Fibroblast of skin of right quadriceps (primary cell): ENCODE data around the gene ARHGEF4.

ENCODE experiments used
- DNase-seq: peaks from one replicate; pipeline ENCODE4 v3.0.0-alpha.2; 2013

Gene ARHGEF4, protein sequence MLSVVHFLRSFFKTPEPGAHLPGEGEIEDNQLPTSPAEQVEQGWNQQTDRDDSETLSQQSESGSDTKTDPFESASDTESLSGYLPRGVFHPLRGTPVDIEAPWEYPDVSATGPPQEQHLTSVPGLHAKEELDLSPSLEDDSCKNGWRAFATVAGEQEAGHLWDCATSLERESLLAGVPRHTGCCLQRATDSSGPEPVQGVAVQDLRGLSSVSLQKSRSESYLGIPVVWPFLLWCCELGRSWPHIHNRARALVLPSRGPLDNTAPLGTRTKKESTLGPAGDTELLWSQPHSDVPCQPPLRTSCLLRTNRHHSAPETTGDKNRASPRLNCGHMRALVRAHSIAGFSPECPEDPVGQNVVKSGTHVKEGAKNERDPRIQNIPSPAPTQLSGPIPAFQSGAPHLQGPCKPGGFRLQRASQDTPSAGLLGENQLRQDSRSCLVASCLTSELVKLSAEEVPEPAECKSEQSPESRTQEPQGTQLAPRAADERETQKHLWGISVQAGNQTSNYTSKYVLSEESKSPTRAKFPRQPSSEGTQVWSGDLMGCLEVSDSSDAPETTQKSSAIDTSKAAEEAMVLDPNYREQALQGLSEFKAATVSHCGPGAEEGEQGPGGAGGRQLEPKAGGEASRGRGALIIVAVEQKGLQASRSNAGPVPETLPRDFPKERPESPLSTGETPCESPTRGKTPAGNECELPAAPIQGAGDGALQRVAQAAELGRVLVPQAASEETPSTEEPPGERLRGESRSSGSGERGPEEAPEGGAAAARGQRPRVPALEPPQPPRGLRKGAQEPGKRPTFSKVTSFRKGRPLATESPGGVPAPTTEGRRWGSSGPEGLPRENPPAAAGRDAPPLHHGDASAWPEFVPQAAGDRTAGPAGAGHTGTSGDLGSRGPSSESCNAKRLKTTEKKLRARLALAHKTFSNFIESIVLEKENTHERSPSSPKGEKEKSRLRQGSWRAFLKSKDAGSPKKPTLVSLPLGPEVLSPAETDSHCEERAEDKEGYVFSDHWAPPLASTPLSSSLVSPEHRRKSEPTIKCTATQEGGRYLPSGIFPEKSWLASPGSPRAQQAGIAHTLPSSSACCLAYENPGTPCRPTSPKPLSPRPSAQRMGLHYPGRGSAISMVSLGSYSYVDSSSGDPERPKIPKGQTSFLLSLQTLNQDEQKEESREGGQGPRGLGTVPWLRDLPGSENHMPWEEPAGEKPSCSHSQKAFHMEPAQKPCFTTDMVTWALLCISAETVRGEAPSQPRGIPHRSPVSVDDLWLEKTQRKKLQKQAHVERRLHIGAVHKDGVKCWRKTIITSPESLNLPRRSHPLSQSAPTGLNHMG (N-terminal part only)

DNA sequence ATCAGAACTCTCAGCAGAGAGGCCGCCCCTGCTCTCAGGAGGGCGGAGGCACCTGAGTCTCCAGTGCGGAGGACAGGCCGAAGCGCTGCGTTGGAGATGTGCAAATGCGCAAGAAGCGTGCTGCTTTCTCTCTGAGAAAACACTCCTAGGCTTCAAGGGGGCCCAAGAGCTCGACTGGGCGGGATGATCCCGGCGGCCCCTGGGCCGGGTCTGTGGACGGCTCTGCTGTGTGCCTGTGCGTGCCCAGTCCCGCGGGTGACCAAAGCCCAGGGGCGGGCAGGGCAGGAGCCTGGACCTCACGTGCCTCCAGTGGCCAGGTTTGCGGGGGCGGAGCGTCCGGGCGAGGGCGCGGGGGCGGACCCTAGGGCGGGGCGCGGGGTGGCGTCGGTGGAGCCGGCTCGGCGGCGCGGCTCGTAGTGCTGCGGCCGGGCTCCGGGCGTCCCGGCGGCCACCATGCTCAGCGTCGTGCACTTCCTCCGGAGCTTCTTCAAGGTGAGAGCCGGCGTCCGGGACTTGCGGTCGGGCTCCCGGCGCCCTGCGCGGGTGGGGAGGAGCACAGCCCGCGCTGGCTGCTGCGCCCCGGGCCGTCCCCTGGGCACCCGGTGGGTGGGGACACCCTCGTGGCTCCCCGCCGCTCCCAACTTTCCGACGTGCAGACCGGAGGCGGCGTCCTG, at the start of gene ARHGEF4:
Gene ARHGEF4 (plus strand): TSS at position 414 of the 674 bp plus-strand sequence. CDS start 40 bp downstream, at position 454.
- no peak for DNase-seq

DNA sequence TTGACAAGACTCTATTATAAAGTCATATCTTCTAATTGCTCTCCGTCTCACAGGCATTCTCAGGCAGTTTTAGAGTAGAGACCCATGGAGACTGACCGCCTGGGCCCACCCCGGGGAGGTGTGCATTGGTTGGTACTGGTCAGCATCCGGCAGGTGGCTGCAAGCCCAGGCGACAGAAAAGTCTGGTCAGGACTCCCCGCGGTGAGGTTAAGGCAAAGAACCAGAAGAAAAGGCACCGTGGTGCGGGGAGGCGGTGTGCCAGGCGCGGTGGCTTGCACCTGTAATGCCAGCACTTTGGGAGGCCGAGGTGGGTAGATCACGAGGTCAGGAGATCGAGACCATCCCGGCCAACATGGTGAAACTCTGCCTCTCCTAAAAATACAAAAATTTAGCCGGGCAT, 48.9 kb upstream of the ARHGEF4 start:
- DNase-seq: no peak

DNA sequence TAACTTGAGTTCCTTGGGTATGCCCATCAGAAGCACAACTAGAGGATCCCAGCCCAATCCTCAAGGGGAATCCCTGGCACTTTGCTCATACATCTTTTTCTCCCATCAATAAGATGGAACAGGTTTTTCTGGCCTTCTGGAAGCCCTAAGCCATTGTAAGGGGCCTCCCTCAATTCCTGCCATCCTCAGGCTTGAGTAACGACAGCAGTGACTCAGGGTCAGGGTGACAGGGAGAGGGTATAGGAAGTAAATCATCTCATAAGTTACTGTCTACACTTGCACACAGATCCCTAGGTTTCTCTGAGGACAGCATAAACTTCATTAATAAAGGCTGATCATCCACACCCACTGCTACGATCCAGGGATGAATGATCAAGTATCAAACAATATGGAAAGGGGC, 46.4 kb upstream of the ARHGEF4 start:
- DNase-seq: no peak

DNA sequence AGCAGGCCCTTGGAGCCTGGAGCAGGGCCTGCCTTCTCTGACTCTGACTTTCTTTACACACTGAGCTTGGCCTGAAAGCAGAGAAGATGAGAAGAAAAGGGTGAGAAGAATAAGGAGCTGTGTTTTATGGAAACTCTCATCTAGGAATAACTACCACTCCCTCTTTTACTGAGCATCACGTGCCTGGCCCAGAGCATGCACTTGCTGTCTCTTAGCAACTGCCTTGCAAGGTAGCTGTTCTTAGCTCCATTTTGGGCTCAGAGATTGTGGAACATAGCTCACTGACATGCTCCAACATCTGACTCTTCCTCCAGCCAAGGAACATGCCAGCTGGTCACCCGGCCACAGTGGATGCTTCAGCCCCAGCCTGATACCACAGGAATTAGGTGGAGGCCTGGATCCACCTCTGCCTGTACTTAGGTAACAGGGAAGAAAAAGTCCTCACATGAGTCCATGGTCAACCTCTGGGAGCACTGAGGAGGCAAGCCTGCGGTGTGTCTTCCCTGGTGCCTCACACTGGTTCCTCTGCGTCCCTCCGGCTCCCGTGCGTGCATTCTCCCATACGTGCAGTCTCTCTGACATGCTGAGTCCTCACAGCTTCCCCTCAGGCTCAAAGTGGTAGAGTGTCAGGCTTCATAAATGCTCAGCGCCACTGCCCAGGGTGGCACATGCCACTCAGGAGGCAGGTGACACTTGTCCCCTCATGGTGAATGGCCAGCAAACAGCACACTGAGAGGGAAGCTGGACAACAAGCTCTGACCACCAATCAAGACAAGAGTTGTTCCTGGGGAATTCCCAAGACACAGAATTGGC, 45.7 kb upstream of the ARHGEF4 start:
- no peak for DNase-seq

DNA sequence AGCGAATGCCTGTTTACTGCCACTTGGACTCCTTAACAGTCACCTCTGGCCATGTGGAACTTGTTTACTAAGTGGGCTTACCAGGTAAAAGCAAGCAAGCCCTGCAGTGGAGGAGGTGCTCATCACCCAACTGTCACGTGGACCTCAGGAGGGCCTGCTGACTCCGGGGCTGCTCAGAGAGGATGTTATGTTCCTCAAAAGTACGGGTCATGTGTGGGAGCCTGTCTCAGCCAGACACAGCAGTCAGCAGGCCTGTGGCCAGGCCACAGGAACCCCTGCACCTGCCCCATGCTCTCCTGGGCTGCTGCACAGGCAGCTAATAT, 45.1 kb upstream of the ARHGEF4 start:
- no peak for DNase-seq

DNA sequence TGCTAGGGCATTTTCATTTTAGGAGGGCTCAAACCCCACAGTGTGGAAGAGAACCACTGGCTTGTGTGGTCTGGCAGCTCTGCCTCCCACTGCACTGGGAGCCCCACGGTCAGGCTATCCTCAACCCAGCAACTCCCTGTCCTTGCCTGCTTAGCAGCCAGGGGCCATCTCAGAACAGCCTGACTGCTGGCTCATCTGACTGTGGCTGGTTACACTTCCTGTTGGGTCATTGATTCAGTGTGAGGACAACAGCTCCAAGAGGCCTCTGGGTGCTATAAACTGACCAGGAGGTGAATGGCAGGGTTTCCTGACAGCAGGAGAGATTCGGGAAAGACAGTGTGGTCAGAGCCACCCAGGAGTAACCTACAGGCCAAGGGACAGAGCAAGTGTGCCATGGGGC, 41.3 kb upstream of the ARHGEF4 start:
- DNase-seq: no peak

DNA sequence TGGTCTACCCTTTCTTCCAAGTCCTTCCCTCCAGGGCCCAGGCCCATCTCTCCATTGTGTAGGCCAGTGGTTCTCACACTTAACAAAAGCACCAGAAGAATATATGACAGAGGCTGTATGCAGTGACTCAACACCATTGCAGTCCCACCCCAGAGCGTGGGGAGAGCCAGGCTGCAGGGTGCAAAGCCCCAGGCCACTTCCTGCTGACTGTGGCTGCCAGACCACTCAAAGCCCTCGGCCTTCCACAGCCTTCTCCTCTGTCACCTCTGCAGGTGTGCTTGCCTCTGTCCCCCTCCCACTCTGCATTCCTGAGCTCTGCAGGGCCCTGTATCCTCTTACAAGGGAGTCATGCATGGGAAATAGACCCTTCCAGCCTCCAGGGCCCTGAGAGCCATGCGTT, 40.4 kb upstream of the ARHGEF4 start:
- DNase-seq: no peak

DNA sequence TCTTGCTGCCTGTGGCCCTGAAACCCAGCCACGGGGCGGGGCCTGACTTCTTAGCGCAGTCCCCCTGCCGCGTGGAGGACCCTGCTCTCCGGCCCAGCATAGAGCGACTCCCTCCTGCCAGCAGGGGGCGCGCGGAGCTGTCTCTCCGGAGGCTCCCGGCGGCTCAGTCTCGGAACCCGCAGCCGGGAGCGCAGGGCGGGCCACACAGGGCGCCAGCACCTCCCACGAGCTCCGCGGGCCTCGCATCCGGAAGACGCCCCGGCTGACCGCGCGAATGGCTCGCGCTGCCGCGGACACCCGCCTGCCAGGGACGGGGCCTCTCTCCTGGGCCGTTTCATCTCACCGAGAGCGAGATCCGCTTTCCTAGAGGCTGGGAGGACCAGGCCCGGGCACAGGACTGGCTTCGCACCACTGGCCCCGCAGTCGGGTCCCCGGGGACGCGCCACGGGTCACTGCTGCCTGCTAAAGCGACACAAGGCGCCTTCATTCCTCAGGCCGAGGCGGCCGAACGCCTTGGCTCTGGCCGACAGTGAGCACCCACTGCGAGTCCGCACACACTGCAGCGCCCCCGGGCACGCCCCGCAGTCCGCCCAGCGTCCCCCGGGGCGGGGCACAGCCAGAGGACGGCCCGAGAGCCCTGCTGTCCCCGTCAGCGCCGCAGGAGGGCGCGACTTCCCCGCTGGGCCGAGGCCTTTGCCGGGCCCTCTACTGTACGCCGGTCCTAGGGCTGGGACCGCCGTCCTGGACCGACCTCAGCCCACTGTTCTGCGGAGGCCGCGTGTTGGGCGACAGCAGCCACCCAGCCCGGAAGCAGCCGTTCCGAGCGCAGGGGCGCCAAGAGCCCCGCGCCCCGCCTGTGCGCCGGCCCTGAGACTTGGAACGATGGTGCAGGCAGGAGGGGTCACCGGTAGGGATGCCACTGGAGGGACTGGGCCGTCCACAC, 39.0 kb upstream of the ARHGEF4 start:
- DNase-seq: peak; percentile 84

DNA sequence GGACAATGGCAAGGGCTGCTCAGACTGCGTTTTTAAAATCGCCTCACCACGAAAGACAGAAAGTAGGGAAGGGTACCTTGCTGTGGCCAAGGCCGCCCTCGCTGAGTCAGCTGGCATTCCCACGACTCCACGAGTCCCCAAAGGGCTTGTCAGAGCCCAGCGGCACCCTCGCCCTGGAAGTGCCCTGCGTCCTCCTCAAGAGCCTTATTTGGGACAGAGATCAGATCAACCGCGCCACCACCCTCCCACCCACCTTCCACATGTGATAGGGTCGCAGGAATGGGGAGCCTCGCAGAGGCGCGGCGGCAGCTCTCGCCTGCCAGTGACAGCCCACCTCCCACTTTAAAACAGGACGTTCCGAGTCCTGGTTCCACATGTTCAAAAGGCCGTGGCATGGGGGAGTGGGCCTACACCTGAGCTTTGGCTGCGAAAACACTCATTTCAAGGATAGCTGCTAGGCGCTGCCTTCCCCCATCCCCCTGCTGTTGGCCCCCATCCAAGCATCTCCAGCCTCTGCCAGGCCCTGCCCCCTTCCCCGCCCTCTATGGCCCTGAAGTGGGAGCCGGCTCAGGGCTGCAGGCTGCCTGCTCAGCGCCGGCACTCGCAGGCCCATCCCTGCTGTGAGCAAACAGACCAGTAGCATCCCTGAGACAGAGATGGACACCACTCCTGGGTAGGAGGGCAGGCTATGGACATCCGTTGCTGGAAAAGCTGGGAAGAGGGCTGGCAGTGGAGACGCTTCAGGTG, 38.1 kb upstream of the ARHGEF4 start:
- DNase-seq: peak; percentile 23

DNA sequence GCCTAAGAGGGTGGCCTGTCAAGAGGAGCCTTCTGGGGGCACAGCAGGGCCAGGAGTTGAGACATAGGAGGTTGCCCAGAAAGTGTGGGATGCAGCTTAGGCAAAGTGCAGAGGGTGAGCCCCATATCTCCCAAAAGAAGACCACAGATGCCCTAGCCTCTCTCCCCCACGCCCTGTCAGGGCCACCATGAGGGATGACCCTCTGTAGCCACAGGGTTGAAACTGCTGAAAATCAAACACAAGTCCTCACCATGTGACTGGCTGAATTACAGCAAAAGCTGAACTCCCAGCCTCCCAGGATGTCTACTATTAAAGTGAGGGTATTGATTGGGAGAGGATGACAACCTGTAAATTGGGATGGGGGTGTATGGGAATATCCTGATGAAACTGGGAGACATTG, 37.4 kb upstream of the ARHGEF4 start:
- no peak for DNase-seq

DNA sequence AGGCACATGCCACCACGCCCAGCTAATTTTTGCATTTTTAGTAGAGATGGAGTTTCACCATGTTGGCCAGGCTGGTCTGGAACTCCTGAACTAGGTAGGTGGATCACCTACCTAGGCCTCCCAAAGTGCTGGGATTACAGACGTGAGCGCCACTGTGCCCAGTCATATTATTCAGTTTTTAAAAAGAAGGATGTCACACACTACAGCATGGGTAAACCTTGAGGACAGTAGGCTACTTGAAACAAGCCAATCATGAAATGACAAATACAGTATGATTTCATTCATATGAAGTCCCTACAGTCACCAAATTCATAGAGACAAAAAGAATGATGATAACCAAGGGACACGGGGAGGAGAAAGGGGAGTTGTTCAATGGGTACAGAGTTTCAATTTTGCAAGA, 31.1 kb upstream of the ARHGEF4 start:
- no peak for DNase-seq

DNA sequence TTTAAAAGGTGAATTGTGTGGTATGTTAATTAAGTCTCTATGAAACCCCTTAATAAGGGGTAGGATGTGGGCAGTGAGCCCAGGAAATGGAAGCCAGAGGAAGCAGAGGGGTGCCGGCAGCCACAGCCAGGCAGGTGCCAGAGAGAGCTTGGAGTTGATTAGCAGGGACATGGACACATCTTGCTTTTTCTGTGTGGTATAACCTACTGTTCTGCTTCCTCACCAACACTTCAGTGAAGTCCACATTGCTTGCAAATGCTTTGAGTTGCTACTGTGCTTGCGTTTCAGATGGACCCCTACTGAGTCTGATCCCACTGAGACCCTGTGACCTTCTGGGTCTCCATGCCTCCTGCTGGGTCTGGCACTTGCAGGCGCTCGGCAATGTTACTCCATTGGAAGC, 30.3 kb upstream of the ARHGEF4 start:
- no peak for DNase-seq

DNA sequence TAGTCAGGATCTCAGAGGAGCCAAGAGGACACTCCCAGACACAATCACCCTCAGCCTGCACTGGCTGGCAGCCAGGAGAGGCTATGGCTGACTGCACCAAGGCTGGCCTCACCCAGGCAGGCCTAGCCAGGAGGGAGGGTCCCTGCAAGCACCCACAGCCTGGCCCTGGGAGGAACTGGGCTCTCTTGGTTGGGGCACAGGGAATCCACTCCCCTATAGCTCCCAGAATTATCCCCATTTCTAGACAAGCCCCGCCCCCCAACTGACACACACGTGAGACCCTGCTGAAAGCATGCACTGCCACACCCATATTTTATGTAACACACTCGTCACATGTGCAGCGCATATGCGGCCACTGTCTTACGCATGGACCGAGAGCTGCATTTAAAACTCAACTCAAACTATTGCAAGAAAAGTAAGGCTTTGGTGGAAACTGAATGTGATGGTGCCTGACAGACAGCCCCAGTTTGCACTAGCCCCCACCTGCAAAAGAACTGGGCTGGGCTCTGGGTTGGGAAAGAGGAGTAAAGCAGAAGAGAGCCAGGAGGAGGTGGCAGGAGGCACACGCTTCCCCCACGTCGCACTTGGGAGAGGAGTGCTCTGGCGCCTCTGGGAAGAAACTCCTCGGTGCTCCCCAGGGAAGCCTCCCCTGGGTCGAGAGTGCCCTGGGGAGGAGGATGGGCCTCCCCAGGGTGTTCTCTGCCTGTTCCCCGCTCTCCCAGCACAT, 28.9 kb upstream of the ARHGEF4 start:
- DNase-seq: no peak

DNA sequence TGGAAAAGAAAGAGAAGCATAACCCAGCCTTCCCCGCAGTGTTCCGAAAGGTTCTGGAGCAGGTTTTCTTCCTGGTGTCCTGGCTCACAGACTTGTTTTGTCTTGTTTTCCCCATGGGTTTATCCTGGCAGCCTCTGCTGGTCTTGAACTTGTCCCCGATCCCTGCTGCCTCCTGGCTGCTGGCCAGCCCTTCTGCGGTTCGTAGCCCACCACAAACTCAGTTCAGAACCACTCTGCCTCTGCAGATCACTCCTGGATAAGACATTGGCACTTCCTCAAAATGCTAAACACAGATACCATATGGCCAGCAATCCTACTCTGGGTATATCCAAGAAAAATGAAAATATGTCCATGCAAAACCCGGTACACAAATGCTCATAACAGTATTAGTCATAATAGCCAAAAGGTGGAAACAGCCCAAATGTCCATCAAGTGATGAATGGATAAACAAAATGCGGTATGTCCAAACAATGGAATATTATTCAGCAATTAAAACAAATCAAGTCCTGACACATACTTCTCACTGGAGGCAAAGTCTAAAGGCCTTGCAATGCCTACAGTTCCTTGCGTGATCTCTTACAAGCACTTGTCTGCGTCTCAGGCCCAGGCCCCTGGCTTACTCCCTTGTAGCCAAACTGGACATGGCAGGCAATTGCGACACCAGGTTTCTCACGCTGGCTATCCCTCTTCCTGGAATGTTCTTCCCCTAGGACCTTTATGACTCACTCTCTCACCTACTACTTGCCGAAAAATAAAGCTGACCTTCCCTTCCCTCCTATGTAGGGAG, 28.0 kb upstream of the ARHGEF4 start:
- no peak for DNase-seq

DNA sequence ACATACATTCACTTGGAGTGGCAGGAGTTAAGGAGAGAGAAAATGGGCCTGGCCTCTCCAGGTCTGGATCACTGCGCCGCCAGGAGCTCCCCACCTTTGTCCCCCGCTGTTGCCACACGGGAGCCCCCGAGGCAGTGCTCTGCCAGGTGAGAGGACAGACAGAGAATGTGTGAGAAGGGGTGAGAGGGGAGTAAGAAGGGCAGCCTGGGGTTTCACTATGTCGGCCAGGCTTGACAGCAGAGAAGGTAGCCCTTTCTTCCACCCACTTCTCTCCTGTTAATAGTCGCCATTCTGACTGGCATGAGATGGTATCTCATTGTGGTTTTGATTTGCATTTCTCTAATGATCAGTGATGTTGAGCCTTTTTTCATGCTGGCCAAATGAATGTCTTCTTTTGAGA, 26.2 kb upstream of the ARHGEF4 start:
- no peak for DNase-seq

DNA sequence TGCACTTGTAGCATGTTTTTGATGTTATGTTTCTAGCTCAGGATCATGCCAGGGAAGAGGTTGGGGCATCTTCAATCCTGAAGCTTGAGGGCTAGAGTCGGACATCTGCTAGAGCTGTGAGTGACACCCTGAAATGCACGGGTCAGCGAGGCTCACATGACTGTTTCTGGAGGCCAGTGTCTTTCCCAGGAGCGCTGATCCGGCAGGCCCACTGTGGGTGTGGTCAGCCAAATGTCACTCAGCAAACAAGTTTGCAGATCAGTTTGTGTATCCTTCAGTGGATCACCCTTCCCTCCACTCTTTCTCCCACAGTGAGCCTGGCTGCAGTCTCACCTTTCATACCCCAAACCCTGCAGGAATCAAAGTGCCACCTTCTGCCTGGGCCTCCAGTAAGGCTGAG, 23.0 kb upstream of the ARHGEF4 start:
- no peak for DNase-seq

DNA sequence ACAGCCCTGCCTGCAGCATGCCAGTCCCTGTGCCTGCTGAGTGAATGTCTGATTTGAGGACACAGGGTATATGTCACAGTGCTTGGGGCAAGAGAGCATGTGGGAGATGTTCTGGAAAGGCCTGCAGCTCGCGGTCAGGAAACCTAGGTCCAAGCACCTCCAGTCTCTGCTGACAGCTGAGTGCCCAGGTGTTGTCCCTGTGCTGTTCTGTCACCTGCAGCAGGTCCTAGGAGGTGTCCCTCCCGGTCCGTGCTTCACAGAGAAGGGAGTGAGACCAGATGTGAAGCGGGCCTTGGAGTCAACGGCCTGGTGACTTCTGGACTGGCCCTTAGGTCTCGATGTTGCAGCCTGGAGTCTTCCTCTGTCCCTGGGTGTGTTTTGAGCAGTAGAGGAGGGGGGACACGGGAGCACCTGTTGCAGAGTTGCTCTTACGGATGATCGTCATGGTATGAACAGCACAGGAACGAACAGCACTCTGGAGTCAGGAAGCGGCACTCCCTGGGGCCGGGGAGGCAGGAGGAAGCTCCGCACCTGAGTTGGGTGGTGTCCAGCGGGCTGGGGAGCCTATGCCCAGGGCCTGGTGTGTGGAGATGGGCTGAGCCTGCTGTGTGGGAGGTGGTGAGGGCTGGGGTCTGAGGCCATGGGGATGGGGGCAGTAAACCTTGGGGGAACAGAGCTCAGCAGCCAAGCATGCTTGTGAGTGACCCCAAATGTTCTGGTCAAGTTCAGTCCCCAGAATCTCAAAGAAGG, 21.6 kb upstream of the ARHGEF4 start:
- DNase-seq: no peak

DNA sequence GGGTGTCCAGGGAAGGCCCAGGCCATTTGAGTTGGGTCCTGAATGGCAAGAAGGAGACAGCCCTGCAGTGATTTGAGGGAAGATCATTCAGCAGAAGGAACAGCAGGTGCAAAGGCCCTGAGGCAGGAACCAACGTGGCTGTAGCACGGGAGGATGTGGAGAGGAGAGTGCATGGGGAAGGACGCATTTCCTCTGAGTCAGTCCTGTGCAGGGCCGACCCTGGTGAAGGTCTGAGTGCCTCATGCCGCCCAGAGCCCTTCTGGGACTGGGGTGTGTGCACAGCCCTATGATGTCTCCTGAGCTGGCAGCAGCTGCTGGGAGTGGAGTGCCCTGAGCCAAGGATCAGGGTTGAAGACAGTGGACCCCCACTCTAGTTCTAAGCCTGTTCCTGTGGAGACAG, 17.9 kb upstream of the ARHGEF4 start:
- DNase-seq: no peak
